Cardiac muscle cell (in vitro differentiated cells and primary cell): Measurements from ENCODE around the gene MYH13. TPM values are rescaled to one million over a fixed set of nuclear protein-coding genes. Genes with fewer than 3 reads are reported as not detected.

Experiments used
- DNase-seq, 2 donors: peaks; one replicate each; pipeline versions ENCODE4 v3.0.0 to v3.0.0-alpha.2; 2010 to 2017; ENCODE audit warnings: low read depth in 1 of 2, low spot score in 1 of 2
- H3K27ac ChIP-seq: fragments of 200-600 bp; sonication (generic); 2 replicates; pipeline ENCODE4 v1.5.1; 2016
- H3K27me3 ChIP-seq: fragments of 200-600 bp; sonication (generic); 2 replicates; pipeline ENCODE4 v1.6.0; 2016; ENCODE audit warnings: control low read depth
- H3K36me3 ChIP-seq: fragments of 200-600 bp; sonication (generic); 2 replicates; pipeline ENCODE4 v1.5.1; 2016; ENCODE audit warnings: control low read depth
- H3K4me1 ChIP-seq: fragments of 200-600 bp; sonication (generic); 2 replicates; pipeline ENCODE4 v1.8.1; 2017; ENCODE audit warnings: low read depth, mild to moderate bottlenecking, mixed run types
- H3K4me3 ChIP-seq: fragments of 200-600 bp; sonication (generic); 2 replicates; pipeline ENCODE4 v1.5.1; 2016; ENCODE audit warnings: mild to moderate bottlenecking
- H3K9me3 ChIP-seq: fragments of 200-600 bp; sonication (generic); 2 replicates; pipeline ENCODE4 v1.5.1; 2017; ENCODE audit warnings: low read depth, mild to moderate bottlenecking, control low read depth
- CTCF ChIP-seq: IDR thresholded peaks from 2 replicates; pipeline ENCODE4 v1.5.1; 2012; ENCODE audit warnings: low read depth, mild to moderate bottlenecking, low read length
- polyA plus RNA-seq: library from polyadenylated mRNA; unstranded; fragments of >200 nt; fragmentation: Nextera tagmentation; extraction: Ambion mirVana; gene quantifications from 2 replicates; pipeline ENCODE4 v1.2.1, GENCODE V29; 2016
- total RNA-seq: library from RNA; depleted of rRNA; stranded (reverse); fragments of >200 nt; gene quantifications from 2 replicates; pipeline ENCODE4 v1.2.3, GENCODE V29; 2016

MYH13 gene
- total RNA-seq = 0.09 TPM in 1 of 2 replicates, not detected in the other
- not detected in 2 replicates for polyA plus RNA-seq

GRCh38 chr17:10372906-10373305, at the start of gene MYH13:
TSS of gene MYH13 (minus strand) at chr17:10373006. CDS start at chr17:10364530, 8,476 bp downstream.
- Histone ChIP-seq H3K27ac (no peak within 1 kb of the TSS), H3K27me3 (peaks cover 11% of the 10 kb centered on the region), H3K4me3 (no peak within 1 kb of the TSS), H3K36me3 (no peaks in the 10 kb centered on the region), H3K9me3 (no peaks in the 10 kb centered on the region), H3K4me1 (no peaks in the 10 kb centered on the region)
- TF ChIP-seq CTCF = no peak
- DNase-seq = no peak

- Histone ChIP-seq H3K4me3 (no peak within 1 kb of the TSS), H3K4me1 (no peaks in the 10 kb centered on the region), H3K27ac (no peak within 1 kb of the TSS), H3K27me3 (no peaks in the 10 kb centered on the region), H3K9me3 (no peaks in the 10 kb centered on the region), H3K36me3 (no peaks in the 10 kb centered on the region)
- DNase-seq = no peak
- TF ChIP-seq CTCF = no peak
Observed at GRCh38 chr17:10421900-10422542, 49.2 kb upstream of the MYH13 start, which contains the start of gene MYH8. TSS of gene MYH8 (minus strand) at chr17:10421950. CDS start at chr17:10420227, 1,723 bp downstream.

- H3K4me1 ChIP-seq = no peaks in the 10 kb centered on the region
- TF ChIP-seq CTCF = no peak
Observed at GRCh38 chr17:10421211-10421610, 48.4 kb upstream of the MYH13 start.

GRCh38 chr17:10420811-10421210, 48.0 kb upstream of the MYH13 start:
- H3K27ac ChIP-seq = no peak overlapping the region
- peak in 1 of 2 donors; percentile 4 for DNase-seq
- no peaks in the 10 kb centered on the region for H3K9me3 ChIP-seq
- TF ChIP-seq CTCF = no peak
- no peaks in the 10 kb centered on the region for H3K27me3 ChIP-seq
- no peaks in the 10 kb centered on the region for H3K4me1 ChIP-seq
- no peaks in the 10 kb centered on the region for H3K36me3 ChIP-seq
- no peak overlapping the region for H3K4me3 ChIP-seq

More at GRCh38 chr17:10421211-10421610, 48.4 kb upstream of the MYH13 start:
- Histone ChIP-seq H3K4me3 (no peak overlapping the region), H3K36me3 (no peaks in the 10 kb centered on the region), H3K27ac (no peak overlapping the region), H3K9me3 (no peaks in the 10 kb centered on the region), H3K27me3 (no peaks in the 10 kb centered on the region)
- no peak for DNase-seq

- no peaks in the 10 kb centered on the region for H3K9me3 ChIP-seq
- no peaks in the 10 kb centered on the region for H3K36me3 ChIP-seq
- no peak overlapping the region for H3K27ac ChIP-seq
Observed at GRCh38 chr17:10417431-10417830, 44.6 kb upstream of the MYH13 start.

More at GRCh38 chr17:10417431-10417830, 44.6 kb upstream of the MYH13 start:
- H3K4me1 ChIP-seq = no peaks in the 10 kb centered on the region
- no peak for DNase-seq
- TF ChIP-seq CTCF = no peak
- no peak overlapping the region for H3K4me3 ChIP-seq
- H3K27me3 ChIP-seq = no peaks in the 10 kb centered on the region
